Activated CD8-positive, alpha-beta T cell treated with anti-CD3 and anti-CD28 coated beads for 36 hours (primary cell): Measurements from ENCODE around the gene TMEM168. TPM values are rescaled to one million over a fixed set of nuclear protein-coding genes. Genes with fewer than 3 reads are reported as not detected.

Experiments used
- ATAC-seq: fragments of 200-7000 bp; cut with Tn5 transposase; one replicate; pipeline ENCODE4 v1.10.0; 2021; ENCODE audit warnings: mild to moderate bottlenecking, moderate library complexity
- CTCF ChIA-PET: fragments of 350-600 bp; sonication (Branson Sonifier 250); formaldehyde crosslinking; loops from one replicate; lab custom pipeline; 2021; ENCODE audit warnings: antibody characterized with exemption; lab: Charles Lee
- POLR2A ChIA-PET: fragments of 350-600 bp; sonication (Branson Sonifier 250); formaldehyde crosslinking; loops from one replicate; lab custom pipeline; 2021; ENCODE audit warnings: antibody characterized with exemption; lab: Charles Lee
- DNase-seq: peaks from one replicate; pipeline ENCODE4 v3.0.0-alpha.2; 2020
- H3K27ac Mint-ChIP-seq: one replicate; pipeline ENCODE4 v1.8.0; 2021; ENCODE audit warnings: mild to moderate bottlenecking, mixed read lengths
- H3K27me3 Mint-ChIP-seq: one replicate; pipeline ENCODE4 v1.8.0; 2021; ENCODE audit warnings: mixed read lengths
- H3K36me3 Mint-ChIP-seq: one replicate; pipeline ENCODE4 v1.8.0; 2021; ENCODE audit warnings: low read depth, mixed read lengths
- H3K4me1 Mint-ChIP-seq: one replicate; pipeline ENCODE4 v1.8.0; 2021; ENCODE audit warnings: low read depth, mixed read lengths
- H3K4me3 Mint-ChIP-seq: one replicate; pipeline ENCODE4 v1.8.0; 2021; ENCODE audit warnings: mild to moderate bottlenecking, moderate library complexity, mixed read lengths
- H3K9me3 Mint-ChIP-seq: one replicate; pipeline ENCODE4 v1.8.0; 2021; ENCODE audit warnings: mixed read lengths
- intact Hi-C: fragments of 100-400 bp; cut with micrococcal nuclease; formaldehyde crosslinking; loops from one replicate; pipeline ENCODE4 v1.10.0; 2022
- total RNA-seq, 2 experiments: library from RNA; stranded (reverse); gene quantifications; one replicate each; pipeline ENCODE4 v1.2.3, GENCODE V29; 2021
- TF ChIP-seq, protein P1 (sequence below): fragments of 200-600 bp; IDR thresholded peaks from one replicate; pipeline ENCODE4 v1.8.0; 2022; ENCODE audit warnings: antibody characterized with exemption, mild to moderate bottlenecking

TMEM168 gene
- total RNA-seq, 2 experiments from 2014 or later: 15.2 to 15.5 TPM

DNA sequence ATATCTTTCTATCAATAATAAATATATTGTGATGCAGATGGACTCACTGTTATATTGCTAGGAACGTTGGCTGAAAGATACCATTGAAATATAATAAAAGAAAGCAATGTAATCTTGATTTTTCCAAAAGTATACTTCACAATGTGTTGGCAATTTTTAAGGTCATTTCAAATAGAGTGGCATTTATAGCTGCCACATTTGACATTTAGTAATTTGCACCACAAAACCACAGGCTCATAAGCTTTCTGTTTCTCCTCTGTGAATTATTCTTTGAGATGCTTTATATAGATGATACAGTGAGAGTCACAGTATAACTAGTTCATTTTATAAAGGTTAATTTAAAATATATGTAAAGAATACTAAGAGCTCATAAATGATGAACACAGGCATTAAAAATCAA lies 44.6 kb downstream of the TMEM168 start:
- ChIA-PET POLR2A (no interaction called here), CTCF (no interaction called here)
- no peaks in the 10 kb centered on the region for H3K9me3 Mint-ChIP-seq

DNA sequence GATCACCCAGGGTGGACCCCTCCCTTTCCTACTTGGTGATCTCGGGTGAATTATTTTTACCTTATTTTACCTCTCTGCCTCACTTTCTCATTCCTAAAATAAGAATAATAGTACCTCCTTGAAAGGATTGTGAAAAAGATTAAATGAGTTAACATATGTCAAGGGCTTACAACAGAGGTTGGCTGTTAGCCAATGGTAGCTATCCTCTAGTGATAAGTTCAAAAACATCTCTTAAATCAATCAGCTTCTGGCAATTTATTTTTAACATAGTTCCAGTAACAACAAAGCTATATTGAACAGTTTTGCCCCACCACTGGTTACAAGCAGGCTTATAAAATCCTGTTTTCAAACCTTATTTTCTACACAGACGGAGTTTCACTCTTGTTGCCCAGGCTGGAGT lies 45.4 kb downstream of the TMEM168 start:
- Mint-ChIP-seq H3K4me3 (no peak overlapping the region), H3K4me1 (no peaks in the 10 kb centered on the region)
- CTCF ChIA-PET: no interaction called here

More for the DNA sequence above, 44.6 kb downstream of the TMEM168 start:
- Mint-ChIP-seq H3K36me3 (no peaks in the 10 kb centered on the region), H3K4me3 (no peak overlapping the region), H3K27me3 (peaks cover 4% of the 10 kb centered on the region), H3K27ac (no peak overlapping the region), H3K4me1 (no peaks in the 10 kb centered on the region)
- TF ChIP-seq, protein P1, sequence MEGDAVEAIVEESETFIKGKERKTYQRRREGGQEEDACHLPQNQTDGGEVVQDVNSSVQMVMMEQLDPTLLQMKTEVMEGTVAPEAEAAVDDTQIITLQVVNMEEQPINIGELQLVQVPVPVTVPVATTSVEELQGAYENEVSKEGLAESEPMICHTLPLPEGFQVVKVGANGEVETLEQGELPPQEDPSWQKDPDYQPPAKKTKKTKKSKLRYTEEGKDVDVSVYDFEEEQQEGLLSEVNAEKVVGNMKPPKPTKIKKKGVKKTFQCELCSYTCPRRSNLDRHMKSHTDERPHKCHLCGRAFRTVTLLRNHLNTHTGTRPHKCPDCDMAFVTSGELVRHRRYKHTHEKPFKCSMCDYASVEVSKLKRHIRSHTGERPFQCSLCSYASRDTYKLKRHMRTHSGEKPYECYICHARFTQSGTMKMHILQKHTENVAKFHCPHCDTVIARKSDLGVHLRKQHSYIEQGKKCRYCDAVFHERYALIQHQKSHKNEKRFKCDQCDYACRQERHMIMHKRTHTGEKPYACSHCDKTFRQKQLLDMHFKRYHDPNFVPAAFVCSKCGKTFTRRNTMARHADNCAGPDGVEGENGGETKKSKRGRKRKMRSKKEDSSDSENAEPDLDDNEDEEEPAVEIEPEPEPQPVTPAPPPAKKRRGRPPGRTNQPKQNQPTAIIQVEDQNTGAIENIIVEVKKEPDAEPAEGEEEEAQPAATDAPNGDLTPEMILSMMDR: no peak
- intact Hi-C loops: no loop called here
- no peak for DNase-seq
- ATAC-seq: peak; percentile 47

DNA sequence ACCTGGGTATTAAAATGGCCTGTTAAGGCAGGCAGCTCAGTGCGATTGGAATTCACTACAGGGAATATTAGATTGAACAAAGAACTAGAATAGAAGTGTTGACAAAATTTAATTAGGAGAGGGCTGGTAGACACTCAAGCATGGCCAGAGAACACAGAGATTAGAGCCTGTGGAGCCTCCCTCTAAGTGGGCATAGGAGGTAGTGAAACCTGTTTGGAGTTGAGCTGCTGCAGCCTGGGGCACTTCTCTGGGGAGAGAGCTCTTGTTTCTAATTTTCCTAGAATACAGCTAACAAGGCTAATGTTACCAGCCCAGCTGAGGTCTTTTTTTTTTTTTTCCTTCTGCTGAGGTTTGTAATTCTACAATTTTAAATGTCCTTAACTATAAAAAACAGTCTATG lies 46.4 kb downstream of the TMEM168 start:
- no peak overlapping the region for H3K27ac Mint-ChIP-seq

More for the DNA sequence above, 45.4 kb downstream of the TMEM168 start:
- no peak for ATAC-seq
- POLR2A ChIA-PET: no interaction called here
- TF ChIP-seq, protein P1: no peak
- intact Hi-C loops: no loop called here
- no peak for DNase-seq
- H3K27me3 Mint-ChIP-seq: peaks cover 7% of the 10 kb centered on the region
- H3K27ac Mint-ChIP-seq: no peak overlapping the region
- H3K9me3 Mint-ChIP-seq: no peaks in the 10 kb centered on the region
- no peaks in the 10 kb centered on the region for H3K36me3 Mint-ChIP-seq

DNA sequence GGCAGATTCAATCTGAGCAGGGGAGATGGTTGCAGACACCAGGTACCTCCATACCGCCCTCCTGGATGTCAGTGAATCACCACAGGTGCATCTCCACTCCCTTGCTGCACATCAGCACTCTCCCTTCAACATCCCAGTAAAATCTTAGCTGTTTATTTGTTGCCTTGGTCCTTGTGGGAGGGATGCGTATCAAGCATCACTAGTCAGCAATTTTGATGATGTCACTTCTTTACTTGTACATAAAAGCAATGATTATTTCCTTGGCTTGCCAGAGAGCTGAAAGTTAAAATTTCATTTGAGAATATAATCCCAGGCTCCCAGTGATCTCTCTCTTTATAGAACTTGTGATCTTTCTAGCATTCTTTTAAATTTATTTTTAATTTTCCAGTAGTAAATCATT lies 49.5 kb downstream of the TMEM168 start:
- ChIA-PET CTCF (no interaction called here), POLR2A (interaction anchor here (0.5 kb wide), 1 partner anchor 31 kb away, joined by 3 read pairs; no protein-coding TSS in a partner anchor)
- intact Hi-C loops: no loop called here
- Mint-ChIP-seq H3K36me3 (peaks cover 3% of the 10 kb centered on the region), H3K4me1 (no peaks in the 10 kb centered on the region), H3K27me3 (peaks cover 14% of the 10 kb centered on the region), H3K9me3 (peaks cover 13% of the 10 kb centered on the region), H3K4me3 (no peak overlapping the region), H3K27ac (no peak overlapping the region)
- ATAC-seq (no peak), DNase-seq (no peak)
- TF ChIP-seq, protein P1: no peak

More for the DNA sequence above, 46.4 kb downstream of the TMEM168 start:
- CTCF ChIA-PET: no interaction called here
- DNase-seq (no peak), ATAC-seq (no peak)
- POLR2A ChIA-PET: no interaction called here
- peaks cover 1% of the 10 kb centered on the region for H3K36me3 Mint-ChIP-seq
- no peaks in the 10 kb centered on the region for H3K4me1 Mint-ChIP-seq
- peaks cover 4% of the 10 kb centered on the region for H3K9me3 Mint-ChIP-seq
- peaks cover 12% of the 10 kb centered on the region for H3K27me3 Mint-ChIP-seq
- TF ChIP-seq, protein P1: no peak
- H3K4me3 Mint-ChIP-seq: no peak overlapping the region
- intact Hi-C loops: no loop called here

DNA sequence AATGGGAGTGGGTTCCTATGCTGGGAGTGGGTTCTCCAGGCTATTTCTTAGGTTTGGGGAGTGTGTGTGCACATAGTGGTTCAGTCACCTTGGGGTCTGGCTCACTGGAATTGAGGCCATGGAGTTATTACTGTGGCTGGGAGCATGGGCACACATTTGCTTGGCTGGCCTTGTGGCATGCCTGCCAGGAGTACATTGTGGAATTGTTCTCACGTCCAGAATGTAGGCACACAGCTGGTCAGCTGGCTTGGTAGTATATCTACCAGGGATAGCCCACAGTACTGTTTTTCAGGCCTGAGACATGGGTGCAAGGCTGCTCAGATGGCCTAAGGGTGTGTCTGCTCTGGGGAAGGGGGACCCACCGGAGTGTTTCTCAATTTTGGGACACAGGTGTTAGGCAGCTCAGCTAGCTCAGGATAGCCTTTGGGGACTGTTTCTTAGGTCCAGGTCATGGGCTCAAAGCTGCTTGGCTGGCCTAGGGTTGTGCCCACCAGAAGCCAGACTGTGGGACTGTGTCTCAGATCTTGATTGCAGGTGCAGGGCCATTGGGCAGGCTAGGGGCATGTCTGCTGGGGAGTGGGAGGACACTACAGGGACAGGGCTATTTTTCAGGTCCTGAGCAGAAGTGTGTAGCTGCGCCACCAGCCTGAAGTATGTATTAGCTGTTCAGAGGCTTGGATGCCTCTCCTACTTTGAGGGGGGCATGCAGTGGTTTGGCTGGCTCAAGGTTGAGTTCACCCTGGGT lies 50.6 kb downstream of the TMEM168 start:
- DNase-seq: no peak

More for the DNA sequence above, 50.6 kb downstream of the TMEM168 start:
- H3K4me1 Mint-ChIP-seq: no peaks in the 10 kb centered on the region
- H3K36me3 Mint-ChIP-seq: peaks cover 3% of the 10 kb centered on the region
- peaks cover 14% of the 10 kb centered on the region for H3K27me3 Mint-ChIP-seq
- no peak overlapping the region for H3K27ac Mint-ChIP-seq
- peaks cover 15% of the 10 kb centered on the region for H3K9me3 Mint-ChIP-seq
- TF ChIP-seq, protein P1: no peak
- ATAC-seq: no peak
- CTCF ChIA-PET: no interaction called here
- POLR2A ChIA-PET: no interaction called here
- intact Hi-C loops: no loop called here
- no peak overlapping the region for H3K4me3 Mint-ChIP-seq
